ENCODE measurements around the gene SLC4A4.

DNA sequence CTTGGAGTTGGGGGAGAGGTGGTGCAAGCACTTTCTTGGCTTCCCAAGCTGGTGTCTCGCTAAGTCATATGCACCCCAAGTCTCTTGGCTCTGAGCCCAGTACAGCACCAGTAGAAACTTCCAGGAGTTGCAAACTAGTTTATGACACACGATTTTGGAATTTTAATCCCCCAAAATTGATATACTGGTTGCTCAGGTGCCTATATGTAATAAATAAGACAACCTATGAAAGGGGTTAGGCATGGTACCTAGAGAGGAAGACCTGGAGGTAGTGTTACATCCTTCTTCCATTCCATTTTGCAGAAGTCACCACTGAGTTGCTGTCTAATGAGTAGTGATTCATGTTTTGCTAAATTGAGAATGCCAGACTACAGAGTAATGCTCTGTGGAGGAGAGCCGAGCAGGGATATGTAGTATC, 4.3 kb upstream of the SLC4A4 start:
- TF ChIP-seq, protein P1, sequence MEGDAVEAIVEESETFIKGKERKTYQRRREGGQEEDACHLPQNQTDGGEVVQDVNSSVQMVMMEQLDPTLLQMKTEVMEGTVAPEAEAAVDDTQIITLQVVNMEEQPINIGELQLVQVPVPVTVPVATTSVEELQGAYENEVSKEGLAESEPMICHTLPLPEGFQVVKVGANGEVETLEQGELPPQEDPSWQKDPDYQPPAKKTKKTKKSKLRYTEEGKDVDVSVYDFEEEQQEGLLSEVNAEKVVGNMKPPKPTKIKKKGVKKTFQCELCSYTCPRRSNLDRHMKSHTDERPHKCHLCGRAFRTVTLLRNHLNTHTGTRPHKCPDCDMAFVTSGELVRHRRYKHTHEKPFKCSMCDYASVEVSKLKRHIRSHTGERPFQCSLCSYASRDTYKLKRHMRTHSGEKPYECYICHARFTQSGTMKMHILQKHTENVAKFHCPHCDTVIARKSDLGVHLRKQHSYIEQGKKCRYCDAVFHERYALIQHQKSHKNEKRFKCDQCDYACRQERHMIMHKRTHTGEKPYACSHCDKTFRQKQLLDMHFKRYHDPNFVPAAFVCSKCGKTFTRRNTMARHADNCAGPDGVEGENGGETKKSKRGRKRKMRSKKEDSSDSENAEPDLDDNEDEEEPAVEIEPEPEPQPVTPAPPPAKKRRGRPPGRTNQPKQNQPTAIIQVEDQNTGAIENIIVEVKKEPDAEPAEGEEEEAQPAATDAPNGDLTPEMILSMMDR (IDR thresholded peaks at IDR 0.05; ENCODE audit: insufficient read depth, low read depth, low read length) = no peak
- TF ChIP-seq EZH2 (IDR thresholded peaks at IDR 0.05; ENCODE audit: insufficient read depth, low read length) = no peak
